Measurements from ENCODE around the gene BST1. TPM values are rescaled to one million over a fixed set of nuclear protein-coding genes. Genes with fewer than 3 reads are reported as not detected.

The BST1 gene
- total and polyA plus RNA-seq, 2 of the 8 experiments (the other 6 are each of a cell fraction or from before 2014, with no cell fraction given), result 0.52 to 0.54 TPM

GRCh38 chr4:15667006-15667405, 35.9 kb upstream of the BST1 start:
- POLR2A ChIA-PET (ENCODE audit: partially characterized antibody), result interaction anchor here (1.0 to 1.2 kb wide), 2 partner anchors 11 to 14 kb away, joined by 4 to 6 read pairs; partner anchors contain the start of gene FBXL5
- TF ChIP-seq GABPA (IDR thresholded peaks at IDR 0.05; ENCODE audit: borderline replicate concordance, insufficient read depth, low read length), result no peak
- TF ChIP-seq RFX5 (IDR thresholded peaks at IDR 0.05; ENCODE audit: borderline replicate concordance, low read depth, low read length), result no peak
- TF ChIP-seq POLR2A (IDR thresholded peaks at IDR 0.05; ENCODE audit: control extremely low read depth in 1 of 2, low read depth in 2 of 2, low read length in 2 of 2), result no peak
- no peak for TF ChIP-seq CTCF (IDR thresholded peaks at IDR 0.05; ENCODE audit: control extremely low read depth in 1 of 3, insufficient read depth in 1 of 3, low read depth in 1 of 3, low read length in 3 of 3)
- no peak for TF ChIP-seq ASH2L (IDR thresholded peaks at IDR 0.05; ENCODE audit: low read length)
- no peak for TF ChIP-seq MAFK (IDR thresholded peaks at IDR 0.05; ENCODE audit: low read depth, low read length)
- TF ChIP-seq BCL11A (IDR thresholded peaks at IDR 0.05; ENCODE audit: low read depth in 2 of 2, low read length in 2 of 2), result no peak
- TF ChIP-seq EZH2 (IDR thresholded peaks at IDR 0.05; ENCODE audit: low read depth, low read length, severe bottlenecking), result no peak
- no peak for TF ChIP-seq TEAD4 (IDR thresholded peaks at IDR 0.05; ENCODE audit: low read depth, low read length)
- no peak for TF ChIP-seq SIX5 (IDR thresholded peaks at IDR 0.05; ENCODE audit: low read depth, low read length)
- TF ChIP-seq TAF7 (optimal IDR thresholded peaks at IDR 0.05; ENCODE audit: borderline replicate concordance, low read depth, low read length), result no peak
- no peak for TF ChIP-seq SIN3A (conservative IDR thresholded peaks at IDR 0.05 in 1 of 2, IDR thresholded peaks at IDR 0.05 in 1 of 2; ENCODE audit: low read depth in 1 of 2, low read length in 2 of 2)

More at GRCh38 chr4:15667006-15667405, 35.9 kb upstream of the BST1 start:
- Histone ChIP-seq H4K8ac (ENCODE audit: extremely low read depth, insufficient read depth, low read length) (no peak overlapping the region), H3K56ac (replicated peaks; ENCODE audit: insufficient read length, low read depth, low read length) (no peak overlapping the region), H3K18ac (ENCODE audit: extremely low read depth, low read length) (no peak overlapping the region), H3K27me3 (replicated peaks in 1 of 4; ENCODE audit: control insufficient read depth in 3 of 4, extremely low read depth in 1 of 4, insufficient read depth in 3 of 4, low read length in 3 of 4) (no peaks in the 10 kb centered on the region), H3K23ac (ENCODE audit: insufficient read length) (no peak overlapping the region), H4K91ac (replicated peaks; ENCODE audit: insufficient read length, low read length) (no peak overlapping the region), H2BK15ac (ENCODE audit: low read length) (no peak overlapping the region), H4K5ac (ENCODE audit: insufficient read length, low read depth, low read length) (no peak overlapping the region), H2AFZ (ENCODE audit: low read length) (no peak overlapping the region), H2BK120ac (replicated peaks; ENCODE audit: low read depth, low read length) (no peak overlapping the region), H2BK5ac (ENCODE audit: low read depth, low read length) (no peak overlapping the region), H4K20me1 (replicated peaks in 1 of 2; ENCODE audit: control insufficient read depth in 1 of 2, insufficient read depth in 2 of 2, low read length in 2 of 2) (peaks cover 0 to 2% of the 10 kb centered on the region in 2 experiments), H3K27ac (ENCODE audit: low read depth, low read length) (no peak overlapping the region), H3K14ac (ENCODE audit: insufficient read length) (no peak overlapping the region), H3K4ac (replicated peaks; ENCODE audit: insufficient read length, low read depth, low read length) (no peak overlapping the region), H2BK20ac (ENCODE audit: low read length) (no peak overlapping the region), H3K4me3 (ENCODE audit: extremely low read depth in 1 of 4, insufficient read depth in 2 of 4, low read depth in 3 of 4, low read length in 4 of 4) (no peak overlapping the region), H3K23me2 (ENCODE audit: low read depth, low read length) (no peaks in the 10 kb centered on the region), H3K9ac (replicated peaks in 1 of 4; ENCODE audit: extremely low read depth in 1 of 4, low read depth in 3 of 4, low read length in 3 of 4) (no peak overlapping the region), H3K4me1 (replicated peaks in 1 of 4; ENCODE audit: control insufficient read depth in 3 of 4, insufficient read depth in 4 of 4, low read length in 3 of 4) (no peaks in the 10 kb centered on the region), H3K79me2 (ENCODE audit: control insufficient read depth in 1 of 2, insufficient read depth in 2 of 2, low read length in 2 of 2) (peaks cover 0 to 8% of the 10 kb centered on the region in 2 experiments; a peak in 3 of 4 replicates), H3K36me3 (ENCODE audit: control insufficient read depth in 2 of 4, insufficient read depth in 4 of 4, low read length in 3 of 4) (peaks cover 0 to 21% (median 8%) of the 10 kb centered on the region in 4 experiments; a peak in 6 of 8 replicates), H3K79me1 (ENCODE audit: low read depth, low read length) (no peaks in the 10 kb centered on the region), H3K4me2 (ENCODE audit: insufficient read depth in 1 of 2, low read depth in 2 of 2, low read length in 2 of 2) (no peak overlapping the region), H3K9me3 (ENCODE audit: insufficient read depth in 2 of 2, low read depth in 1 of 2, low read length in 1 of 2) (no peaks in the 10 kb centered on the region), H2AK5ac (ENCODE audit: low read depth, low read length) (no peak overlapping the region), H2BK12ac (ENCODE audit: low read depth, low read length) (no peak overlapping the region)
- 95% methylated on average over 4 of the region's 4 CpGs; no CpG with 5 or more reads in 1 of the 2 experiments for WGBS, 2 experiments (ENCODE audit: extremely low coverage in 1 of 2, insufficient coverage in 1 of 2, insufficient read length in 1 of 2, insufficient replicate concordance in 2 of 2, low coverage in 1 of 2, low lambda C conversion rate in 2 of 2, missing lambda C conversion rate in 1 of 2)
- CTCF ChIA-PET (ENCODE audit: partially characterized antibody), result interaction anchor here (0.6 to 1.2 kb wide), 2 partner anchors 9 to 81 kb away, joined by 3 to 8 read pairs; no protein-coding TSS in a partner anchor
- FAIRE-seq, result no peak
- no peak for DNase-seq (ENCODE audit: low read depth in 1 of 2, low spot score in 2 of 2)
